GM18870 (cell line): ENCODE results near the gene P2RY8.
"Not testable (repeated sequence)": the region's sequence is repeated elsewhere in the genome, so short reads cannot be mapped to it uniquely, and the experiment has no call there.

ENCODE experiments used
- ATAC-seq: cut with Tn5 transposase; IDR thresholded peaks from one replicate; pipeline ENCODE4 v1.9.1; 2021; ENCODE audit warnings: moderate library complexity; ENCODE audit not compliant: unreplicated experiment

Gene P2RY8

GRCh38 chrX:1447969-1448572 is 88.9 kb downstream of the P2RY8 start:
- ATAC-seq, result not testable (repeated sequence)

- ATAC-seq, result not testable (repeated sequence)
Measured at GRCh38 chrX:1446984-1447968, 89.7 kb downstream of the P2RY8 start.

- no peak for ATAC-seq
Measured at GRCh38 chrX:1444561-1445500, 92.2 kb downstream of the P2RY8 start.

GRCh38 chrX:1443496-1444075 is 93.4 kb downstream of the P2RY8 start:
- no peak for ATAC-seq

- ATAC-seq, result no peak
Measured at GRCh38 chrX:1442724-1443367, 94.1 kb downstream of the P2RY8 start.

GRCh38 chrX:1442016-1442665 is 94.8 kb downstream of the P2RY8 start:
- no peak for ATAC-seq

GRCh38 chrX:1440506-1440905 is 96.5 kb downstream of the P2RY8 start:
- ATAC-seq, result no peak

- no peak for ATAC-seq
Measured at GRCh38 chrX:1435241-1435895, 101.6 kb downstream of the P2RY8 start.

- no peak for ATAC-seq
Measured at GRCh38 chrX:1434871-1435240, 102.1 kb downstream of the P2RY8 start.

- ATAC-seq, result no peak
Measured at GRCh38 chrX:1433646-1434357, 103.2 kb downstream of the P2RY8 start.

GRCh38 chrX:1430451-1430850 is 106.5 kb downstream of the P2RY8 start:
- ATAC-seq, result no peak

- ATAC-seq, result no peak
Measured at GRCh38 chrX:1427756-1428155, 109.2 kb downstream of the P2RY8 start.

- not testable (repeated sequence) for ATAC-seq
Measured at GRCh38 chrX:1426321-1426720, 110.7 kb downstream of the P2RY8 start.

GRCh38 chrX:1425381-1425780 is 111.6 kb downstream of the P2RY8 start:
- no peak for ATAC-seq

GRCh38 chrX:1424147-1424851 is 112.7 kb downstream of the P2RY8 start:
- ATAC-seq, result no peak

GRCh38 chrX:1423215-1423614 is 113.8 kb downstream of the P2RY8 start:
- no peak for ATAC-seq

- ATAC-seq, result no peak
Measured at GRCh38 chrX:1422135-1422465, 114.9 kb downstream of the P2RY8 start.
